OCI-LY7 (cell line): Measurements from ENCODE around the gene TRIM14. TPM values are rescaled to one million over a fixed set of nuclear protein-coding genes. Genes with fewer than 3 reads are reported as not detected.
A peak's percentile ranks its signal among the peaks of the same experiment; 100 is the strongest.

Experiments
- BruUV-seq: library from RNA; stranded (reverse); fragments of 400-500 nt; replicated peaks from 2 replicates; lab custom pipeline; 2021; lab: Mats Ljungman, UMichigan
- CTCF ChIA-PET: fragments of 300-600 bp; sonication (Branson Sonifier 250); formaldehyde crosslinking; loops from one replicate; lab custom pipeline; 2022; ENCODE audit warnings: antibody characterized with exemption; ENCODE audit not compliant: unreplicated experiment; lab: Charles Lee
- POLR2A ChIA-PET: fragments of 300-600 bp; sonication (Branson Sonifier 250); formaldehyde crosslinking; loops from one replicate; lab custom pipeline; 2022; ENCODE audit warnings: antibody characterized with exemption; lab: Charles Lee
- DNase-seq: peaks from one replicate; pipeline ENCODE4 v3.0.0-alpha.2; 2015; ENCODE audit warnings: low spot score
- H2AFZ ChIP-seq: fragments of 200-600 bp; sonication (generic), shearing (Covaris generic); 2 replicates; pipeline ENCODE4 v1.6.1; 2014; ENCODE audit warnings: mild to moderate bottlenecking, antibody characterized with exemption, low read length, moderate library complexity
- H3K27ac ChIP-seq: fragments of 200-600 bp; sonication (generic); 2 replicates; pipeline ENCODE4 v1.5.1; 2014; ENCODE audit warnings: mixed run types, low read depth, mild to moderate bottlenecking, moderate library complexity, low read length, inconsistent platforms; ENCODE audit not compliant: poor library complexity, severe bottlenecking
- H3K36me3 ChIP-seq: fragments of 200-600 bp; sonication (generic); 2 replicates; pipeline ENCODE4 v1.6.1; 2014; ENCODE audit warnings: mild to moderate bottlenecking, antibody characterized with exemption, low read length, moderate library complexity, mixed read lengths; ENCODE audit not compliant: insufficient read depth
- H3K4me1 ChIP-seq: fragments of 200-600 bp; sonication (generic); 2 replicates; pipeline ENCODE4 v1.5.1; 2014; ENCODE audit warnings: mild to moderate bottlenecking, low read length; ENCODE audit not compliant: insufficient read depth, poor library complexity, severe bottlenecking
- H3K4me2 ChIP-seq: fragments of 200-600 bp; sonication (generic); 2 replicates; pipeline ENCODE4 v1.6.1; 2014; ENCODE audit warnings: mild to moderate bottlenecking, low read length
- H3K4me3 ChIP-seq: fragments of 200-600 bp; sonication (generic); 2 replicates; pipeline ENCODE4 v1.5.1; 2014; ENCODE audit warnings: mild to moderate bottlenecking, low read depth, low read length; ENCODE audit not compliant: poor library complexity, severe bottlenecking
- H3K79me2 ChIP-seq: fragments of 200-600 bp; sonication (generic); 2 replicates; pipeline ENCODE4 v1.6.1; 2016; ENCODE audit warnings: low read depth, mild to moderate bottlenecking, low read length, moderate library complexity, mixed read lengths; ENCODE audit not compliant: insufficient read depth
- H3K9me2 ChIP-seq: fragments of 200-600 bp; sonication (generic); 2 replicates; pipeline ENCODE4 v1.6.1; 2016; ENCODE audit warnings: mild to moderate bottlenecking, low read length, mixed read lengths; ENCODE audit not compliant: insufficient read depth
- H3K9me3 ChIP-seq: fragments of 200-600 bp; sonication (generic); 2 replicates; pipeline ENCODE4 v1.6.1; 2014; ENCODE audit warnings: mild to moderate bottlenecking, mixed run types, low read length, mixed read lengths
- H4K20me1 ChIP-seq: fragments of 200-600 bp; sonication (generic); 2 replicates; pipeline ENCODE4 v1.6.1; 2014; ENCODE audit warnings: mild to moderate bottlenecking, antibody characterized with exemption, low read length, moderate library complexity, mixed read lengths; ENCODE audit not compliant: insufficient read depth
- EZH2phosphoT487 ChIP-seq: fragments of 200-600 bp; sonication (generic); IDR thresholded peaks from 2 replicates; pipeline ENCODE4 v1.6.1; 2018; ENCODE audit warnings: low read depth, borderline replicate concordance, mild to moderate bottlenecking, mixed run types, antibody characterized with exemption, low read length, moderate library complexity, mixed read lengths
- intact Hi-C: fragments of 100-400 bp; cut with micrococcal nuclease; formaldehyde crosslinking; loops from one replicate; pipeline ENCODE4 v1.10.0; 2022; ENCODE audit not compliant: unreplicated experiment
- total RNA-seq, 2 experiments: library from RNA; depleted of rRNA in 1 of 2; stranded (reverse); fragments of >200 nt in 1 of 2; shearing (Covaris generic) in 1 of 2; gene quantifications; 2 replicates each; pipeline ENCODE4 v1.2.3, GENCODE V29; 2014 to 2022
- TF ChIP-seq, protein P1 (sequence below): fragments of 200-600 bp; sonication (generic); conservative IDR thresholded peaks from 2 replicates; pipeline ENCODE4 v1.5.1; 2014; ENCODE audit warnings: mild to moderate bottlenecking, antibody characterized with exemption, low read length, moderate library complexity, mixed read lengths

TRIM14 gene
- total RNA-seq, 2 experiments from 2014 or later = 21.4 to 26.0 TPM

DNA sequence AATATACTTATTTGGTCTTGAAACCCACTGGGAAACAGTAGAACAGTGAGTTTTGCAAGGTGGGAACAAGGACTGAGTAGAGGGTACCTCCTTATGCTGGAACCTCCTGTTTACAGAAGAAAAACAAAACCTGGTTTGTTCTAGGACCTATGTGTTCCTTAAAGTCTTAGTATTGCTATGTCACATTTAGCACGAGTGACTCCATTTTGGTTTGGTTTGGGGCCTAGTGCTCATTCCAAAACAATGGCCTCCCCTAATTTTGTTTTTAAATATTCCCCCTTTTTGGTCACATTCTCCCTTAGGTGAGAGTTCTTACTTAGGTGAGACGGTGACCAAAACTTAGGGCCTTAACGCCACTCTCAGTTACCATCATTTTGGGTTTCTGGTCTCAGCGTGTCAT is 68.7 kb downstream of the TRIM14 start:
- Histone ChIP-seq H3K27ac (no peak overlapping the region), H2AFZ (no peak overlapping the region), H3K9me2 (no peaks in the 10 kb centered on the region), H3K36me3 (peaks cover 54% of the 10 kb centered on the region), H3K4me1 (peaks cover 27% of the 10 kb centered on the region), H4K20me1 (no peaks in the 10 kb centered on the region; the same call in 1 of the 2 replicates), H3K9me3 (no peaks in the 10 kb centered on the region), H3K79me2 (peaks cover 44% of the 10 kb centered on the region), H3K4me2 (no peak overlapping the region; the same call in 1 of the 2 replicates), H3K4me3 (no peak overlapping the region)
- intact Hi-C loops = no loop called here
- ChIA-PET POLR2A (interaction anchor here (1.2 to 3.6 kb wide), 2 partner anchors 12 to 37 kb away, joined by 3 to 17 read pairs; no protein-coding TSS in a partner anchor), CTCF (no interaction called here)
- DNase-seq = no peak
- BruUV-seq = no TSS peak
- TF ChIP-seq, protein P1, sequence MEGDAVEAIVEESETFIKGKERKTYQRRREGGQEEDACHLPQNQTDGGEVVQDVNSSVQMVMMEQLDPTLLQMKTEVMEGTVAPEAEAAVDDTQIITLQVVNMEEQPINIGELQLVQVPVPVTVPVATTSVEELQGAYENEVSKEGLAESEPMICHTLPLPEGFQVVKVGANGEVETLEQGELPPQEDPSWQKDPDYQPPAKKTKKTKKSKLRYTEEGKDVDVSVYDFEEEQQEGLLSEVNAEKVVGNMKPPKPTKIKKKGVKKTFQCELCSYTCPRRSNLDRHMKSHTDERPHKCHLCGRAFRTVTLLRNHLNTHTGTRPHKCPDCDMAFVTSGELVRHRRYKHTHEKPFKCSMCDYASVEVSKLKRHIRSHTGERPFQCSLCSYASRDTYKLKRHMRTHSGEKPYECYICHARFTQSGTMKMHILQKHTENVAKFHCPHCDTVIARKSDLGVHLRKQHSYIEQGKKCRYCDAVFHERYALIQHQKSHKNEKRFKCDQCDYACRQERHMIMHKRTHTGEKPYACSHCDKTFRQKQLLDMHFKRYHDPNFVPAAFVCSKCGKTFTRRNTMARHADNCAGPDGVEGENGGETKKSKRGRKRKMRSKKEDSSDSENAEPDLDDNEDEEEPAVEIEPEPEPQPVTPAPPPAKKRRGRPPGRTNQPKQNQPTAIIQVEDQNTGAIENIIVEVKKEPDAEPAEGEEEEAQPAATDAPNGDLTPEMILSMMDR = no peak
- TF ChIP-seq EZH2phosphoT487 = no peak

DNA sequence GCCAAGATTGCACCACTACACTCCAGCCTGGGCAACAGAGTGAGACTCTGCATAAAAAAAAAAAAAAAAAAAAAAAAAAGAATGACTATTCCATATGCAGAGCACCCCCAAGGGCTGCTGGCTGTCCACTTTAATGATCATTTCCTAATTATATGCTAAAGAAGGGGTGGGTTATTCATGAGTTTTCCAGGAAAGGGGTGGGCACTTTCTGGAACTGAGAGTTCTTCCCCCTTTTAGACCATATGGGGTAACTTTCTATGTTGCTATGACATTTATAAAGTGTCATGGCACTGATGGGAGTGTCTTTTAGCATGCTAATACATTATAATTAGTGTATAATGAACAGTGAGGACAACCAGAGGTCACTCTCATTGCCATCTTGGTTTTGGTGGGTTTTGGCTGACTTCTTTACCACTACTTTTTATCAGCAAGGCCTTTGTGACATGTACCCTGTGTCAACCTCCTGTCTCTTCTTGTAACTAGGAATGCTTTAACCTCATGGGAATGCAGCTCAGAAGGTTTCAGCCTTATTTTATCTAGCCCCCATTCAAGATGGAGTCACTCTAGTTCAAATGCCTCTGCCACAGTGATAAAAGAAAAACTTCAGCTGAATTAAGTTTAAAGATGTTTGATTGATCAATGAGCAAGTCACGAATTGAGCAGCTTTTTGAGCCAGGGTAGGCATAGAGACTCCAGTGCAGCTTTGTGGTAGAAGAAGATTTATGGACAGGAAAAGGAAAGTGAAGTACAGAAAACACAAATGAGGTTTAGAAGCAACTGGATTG is 69.5 kb downstream of the TRIM14 start:
- no peaks in the 10 kb centered on the region for H3K9me2 ChIP-seq
- H3K9me3 ChIP-seq = 0 out of 2 replicates have a peak, but pooled peaks cover 4% of the 10 kb centered on the region
- peaks cover 51% of the 10 kb centered on the region for H3K36me3 ChIP-seq
- no peaks in the 10 kb centered on the region; the same call in 1 of the 2 replicates for H4K20me1 ChIP-seq
- CTCF ChIA-PET = no interaction called here
- H3K4me3 ChIP-seq = no peak overlapping the region
- H3K27ac ChIP-seq = no peak overlapping the region
- no peak for DNase-seq
- H2AFZ ChIP-seq = no peak overlapping the region
- no TSS peak for BruUV-seq
- H3K79me2 ChIP-seq = peaks cover 44% of the 10 kb centered on the region
- POLR2A ChIA-PET = interaction anchor here (3.6 kb wide), 1 partner anchor 11 kb away, joined by 17 read pairs; no protein-coding TSS in a partner anchor
- intact Hi-C loops = no loop called here
- TF ChIP-seq, protein P1 = no peak
- TF ChIP-seq EZH2phosphoT487 = no peak
- peaks cover 35% of the 10 kb centered on the region for H3K4me1 ChIP-seq
- peak overlapping the region; percentile 13 for H3K4me2 ChIP-seq
